GM19324 (cell line): Measurements from ENCODE around the gene CEP104.
A peak's percentile ranks its signal among the peaks of the same experiment; 100 is the strongest.
"Not testable (repeated sequence)": the region's sequence is repeated elsewhere in the genome, so short reads cannot be mapped to it uniquely, and the experiment has no call there.

ENCODE experiments used
- ATAC-seq: cut with Tn5 transposase; IDR thresholded peaks from one replicate; pipeline ENCODE4 v1.9.1; 2021; ENCODE audit warnings: mild to moderate bottlenecking, moderate library complexity; ENCODE audit not compliant: unreplicated experiment, low FRiP score

The CEP104 gene

DNA sequence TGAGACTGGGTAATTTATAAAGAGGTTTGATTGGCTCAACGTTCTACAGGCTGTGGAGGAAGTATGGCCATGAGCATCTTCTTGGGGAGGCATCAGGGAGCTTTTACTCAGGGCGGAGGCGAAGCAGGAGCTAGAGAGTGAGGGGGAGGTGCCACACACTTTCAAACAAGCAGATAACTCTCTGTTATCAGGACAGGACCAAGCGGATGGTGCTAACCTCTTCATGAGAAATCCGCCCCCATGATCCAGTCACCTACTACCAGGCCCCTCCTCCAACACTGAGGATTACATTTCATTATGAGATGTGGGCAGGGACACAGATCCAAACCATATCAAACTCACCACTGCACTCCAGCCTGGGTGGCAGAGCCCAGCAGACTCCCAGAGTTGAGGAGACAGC, 49.2 kb downstream of the CEP104 start:
- no peak for ATAC-seq

GRCh38 chr1:3805038-3805437, 52.0 kb downstream of the CEP104 start:
- no peak for ATAC-seq

DNA sequence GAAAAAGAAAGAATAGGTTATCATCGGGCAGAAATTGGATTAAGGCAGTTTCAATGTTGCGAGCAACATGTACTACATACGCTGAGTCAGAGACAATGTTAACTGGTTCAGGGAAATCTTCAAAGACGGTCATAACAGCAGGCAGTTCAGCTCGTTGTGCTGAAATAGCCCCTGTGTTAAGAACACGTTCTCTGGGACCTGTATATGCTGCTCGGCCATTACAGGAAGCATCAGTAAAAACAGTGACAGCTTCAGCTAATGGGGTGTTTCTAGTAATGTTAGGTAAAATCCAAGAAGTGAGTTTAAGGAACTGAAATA, 52.4 kb downstream of the CEP104 start:
- ATAC-seq, result not testable (repeated sequence)

DNA sequence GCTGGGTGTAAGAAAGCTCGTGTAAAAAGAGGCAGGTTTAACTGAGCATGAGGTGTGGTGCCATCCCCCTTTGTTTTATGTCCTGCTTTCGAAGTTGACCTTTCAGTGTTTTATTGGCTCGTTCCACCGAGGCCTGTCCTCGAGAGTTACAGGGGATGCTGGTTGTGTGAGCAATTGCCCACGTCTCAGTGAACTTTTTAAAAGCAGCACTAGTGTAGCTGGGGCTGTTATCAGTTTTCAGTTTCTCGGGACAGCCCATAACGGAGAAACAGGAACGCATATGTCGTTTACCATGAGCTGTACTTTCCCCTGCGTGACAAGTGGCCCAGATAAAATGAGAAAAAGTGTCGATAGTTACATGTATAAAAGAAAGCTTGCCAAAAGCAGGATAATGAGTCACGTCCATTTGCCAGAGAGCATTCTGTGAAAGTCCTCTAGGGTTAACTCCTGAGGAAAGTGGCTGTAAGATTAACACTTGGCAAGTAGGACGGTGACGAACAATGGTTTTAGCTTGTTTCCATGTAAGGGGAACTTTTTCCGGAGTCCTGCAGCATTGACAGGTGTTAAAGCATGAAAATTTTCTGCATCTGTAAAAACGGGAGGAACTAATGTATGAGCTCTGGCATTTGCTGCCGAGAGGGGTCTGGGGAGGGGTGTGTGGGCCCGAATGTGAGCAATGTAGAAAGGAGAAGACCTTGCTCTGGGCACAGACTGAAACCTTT, 52.9 kb downstream of the CEP104 start:
- no peak for ATAC-seq

GRCh38 chr1:3800795-3801194, 56.2 kb downstream of the CEP104 start:
- ATAC-seq, result not testable (repeated sequence)

GRCh38 chr1:3799976-3800685, 56.9 kb downstream of the CEP104 start:
- no peak for ATAC-seq

DNA sequence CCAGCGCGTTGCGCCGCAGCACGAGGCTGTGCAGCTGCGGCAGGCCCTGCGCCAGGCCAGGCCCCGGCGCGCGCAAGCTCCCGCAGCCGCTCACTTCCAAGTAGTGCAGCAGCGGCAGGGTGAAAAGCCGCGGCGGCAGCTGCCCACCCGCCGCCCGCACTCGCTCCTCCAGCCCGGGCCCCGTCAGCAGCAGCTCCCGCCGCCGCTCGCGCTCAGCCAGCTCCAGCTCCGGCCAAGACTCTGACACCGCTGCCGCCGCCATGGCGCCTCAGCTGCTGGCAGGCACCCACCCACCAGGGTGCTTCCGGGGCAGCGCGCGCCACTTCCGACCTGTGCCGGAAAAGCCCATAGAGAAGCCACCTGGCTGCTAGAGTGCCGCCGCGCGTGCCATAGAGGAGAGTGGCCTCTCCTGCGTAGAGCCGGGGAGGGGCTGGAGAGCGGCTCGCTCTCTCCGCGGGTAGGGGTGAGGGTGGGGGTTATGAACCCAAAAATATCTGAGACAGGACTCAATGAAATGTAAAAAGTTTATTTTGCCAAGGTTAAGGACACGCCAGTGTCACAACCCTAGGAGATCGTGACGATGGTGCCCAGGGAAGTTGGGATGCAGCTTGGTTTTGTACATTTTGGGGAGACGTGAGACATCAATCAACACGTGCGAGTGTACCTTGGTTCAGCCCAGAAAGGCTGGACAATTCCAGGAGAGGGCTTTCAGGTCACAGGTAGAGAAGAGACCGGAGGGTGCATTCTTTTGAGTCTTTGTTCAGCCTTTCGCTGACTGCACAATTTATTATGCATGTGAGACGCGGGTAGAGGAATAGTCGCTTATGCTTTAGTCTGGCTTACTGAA, 60.6 kb downstream of the CEP104 start, which contains the start of gene LRRC47:
Gene LRRC47, minus strand, starts transcription at position 284 of the 847 bp plus-strand sequence. Its CDS starts 22 bp downstream, at position 262.
- peak; percentile 98 for ATAC-seq

GRCh38 chr1:3795453-3796214, 61.4 kb downstream of the CEP104 start:
- no peak for ATAC-seq

DNA sequence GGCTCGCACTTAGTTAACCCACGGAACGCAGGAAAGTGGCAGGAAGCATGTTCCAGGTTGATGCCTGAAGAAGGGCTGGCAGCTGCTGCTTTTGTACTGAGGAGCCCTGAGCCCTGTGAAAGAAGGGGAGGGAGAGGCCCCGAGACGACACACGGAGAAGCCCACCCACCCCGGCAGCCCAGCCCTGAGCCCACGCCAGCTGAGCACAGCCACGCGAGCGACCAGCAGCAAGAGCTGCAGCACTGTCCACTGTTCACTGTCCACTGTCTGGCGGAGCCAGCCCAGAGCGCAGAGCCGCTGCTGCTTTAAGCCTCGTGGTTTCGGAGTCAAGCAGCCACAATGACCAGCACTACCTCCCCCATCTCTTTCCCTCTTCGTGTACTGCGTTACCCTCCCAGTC, 66.1 kb downstream of the CEP104 start:
- ATAC-seq, result no peak

DNA sequence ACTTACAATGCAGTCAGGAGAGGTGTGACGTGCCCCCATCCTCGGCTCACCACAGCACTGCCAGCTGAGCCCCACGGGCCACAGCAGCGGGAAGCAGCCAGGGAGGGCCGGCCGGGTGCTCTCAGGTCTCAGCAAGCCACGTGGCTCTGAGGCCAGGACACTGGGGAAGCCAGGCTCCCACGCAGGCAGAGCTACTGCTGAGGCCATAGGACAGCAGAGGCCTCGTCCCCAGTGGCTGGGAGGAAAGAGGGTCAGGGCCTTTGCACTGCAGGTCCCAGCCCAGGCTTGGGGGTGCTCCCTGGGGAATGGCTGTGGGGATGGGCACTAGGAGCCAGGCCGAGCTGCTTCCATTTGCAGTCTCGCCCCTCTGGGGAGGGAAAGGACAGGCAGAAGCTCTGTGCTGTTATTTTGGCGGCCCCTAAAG, 66.5 kb downstream of the CEP104 start:
- no peak for ATAC-seq

DNA sequence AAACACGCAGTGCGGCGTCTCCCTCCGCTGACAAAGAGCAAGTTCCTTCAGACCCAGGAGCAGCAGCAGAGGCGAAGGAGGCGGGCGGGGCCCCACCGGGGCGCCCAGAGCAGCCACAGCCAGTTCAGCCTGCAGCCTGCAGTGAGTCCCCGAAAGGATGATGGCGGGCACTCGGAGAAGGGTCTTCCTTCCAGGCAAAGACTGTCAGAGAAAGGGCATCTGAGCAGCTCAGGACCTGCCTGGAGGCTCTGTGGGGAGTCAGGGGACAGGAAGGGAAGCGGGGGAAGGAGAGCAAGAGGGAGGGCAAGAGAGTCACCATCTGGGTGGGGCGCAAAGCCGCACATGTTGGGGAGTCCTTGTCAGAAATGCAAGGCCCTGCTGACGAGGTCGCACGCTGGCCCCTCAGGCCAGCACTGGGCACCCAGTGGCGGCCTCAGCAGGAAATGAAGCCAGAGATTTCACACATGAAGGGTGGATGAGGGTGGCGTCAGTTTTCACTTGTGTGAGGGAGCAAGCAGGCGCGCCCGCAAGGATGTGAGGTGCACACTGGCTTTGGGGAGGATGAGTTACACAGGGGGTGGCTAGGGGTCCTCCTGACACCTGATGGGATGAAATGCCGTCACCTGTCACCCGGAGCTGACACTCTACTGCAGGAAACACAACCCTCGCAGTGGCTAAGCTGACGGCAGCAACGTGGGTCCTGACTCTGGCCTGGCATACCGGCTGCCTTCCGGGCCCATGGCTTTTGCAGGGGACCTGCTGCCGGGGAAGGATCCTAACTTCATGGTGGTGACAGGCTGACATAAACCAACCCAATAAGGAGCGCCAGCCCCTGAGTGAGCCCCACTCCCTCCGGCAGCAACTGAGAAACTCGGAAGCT, 67.3 kb downstream of the CEP104 start:
- no peak for ATAC-seq

GRCh38 chr1:3788756-3789420, 68.1 kb downstream of the CEP104 start:
- ATAC-seq, result no peak

GRCh38 chr1:3787745-3788605, 69.0 kb downstream of the CEP104 start:
- no peak for ATAC-seq

GRCh38 chr1:3787349-3787715, 69.7 kb downstream of the CEP104 start:
- ATAC-seq, result no peak

- no peak for ATAC-seq
Measured at GRCh38 chr1:3786468-3787348, 70.3 kb downstream of the CEP104 start.

GRCh38 chr1:3785456-3786157, 71.4 kb downstream of the CEP104 start:
- ATAC-seq, result no peak

GRCh38 chr1:3785045-3785444, 72.0 kb downstream of the CEP104 start:
- no peak for ATAC-seq
